Activated CD4-positive, alpha-beta T cell treated with anti-CD3 and anti-CD28 coated beads, Interleukin-2, Interleukin-6, amounts not matched to agents 100 ng/mL and 50 ng/mL, durations not matched to agents 16 hours and 8 hours (primary cell): ENCODE data around the gene PPP6R3.

Experiments
- DNase-seq: peaks from one replicate; pipeline ENCODE4 v3.0.0-alpha.2; 2020

The PPP6R3 gene

GRCh38 chr11:68657021-68657780 lies 196.6 kb downstream of the PPP6R3 start:
- no peak for DNase-seq

- no peak for DNase-seq
Measured at GRCh38 chr11:68658097-68658496, 197.5 kb downstream of the PPP6R3 start.

GRCh38 chr11:68658661-68659060 lies 198.1 kb downstream of the PPP6R3 start:
- DNase-seq = no peak

- no peak for DNase-seq
Measured at GRCh38 chr11:68659158-68659921, 198.8 kb downstream of the PPP6R3 start.

GRCh38 chr11:68660066-68660810 lies 199.7 kb downstream of the PPP6R3 start:
- DNase-seq = no peak

- DNase-seq = no peak
Measured at GRCh38 chr11:68661014-68661413, 200.5 kb downstream of the PPP6R3 start.

- no peak for DNase-seq
Measured at GRCh38 chr11:68661697-68662603, 201.4 kb downstream of the PPP6R3 start.

GRCh38 chr11:68663482-68664010 lies 203.0 kb downstream of the PPP6R3 start:
- no peak for DNase-seq

- no peak for DNase-seq
Measured at GRCh38 chr11:68664141-68664540, 203.6 kb downstream of the PPP6R3 start.

- DNase-seq = no peak
Measured at GRCh38 chr11:68664906-68665305, 204.4 kb downstream of the PPP6R3 start.
